K562 (cell line): Measurements from ENCODE around the gene RAB31. TPM values are rescaled to one million over a fixed set of nuclear protein-coding genes. Genes with fewer than 3 reads are reported as not detected.

Experiments used
- CBX2 ChIP-seq: fragments of 200-600 bp; sonication (generic); IDR thresholded peaks from one replicate; pipeline ENCODE4 v1.6.1; 2012; ENCODE audit warnings: mild to moderate bottlenecking, low read length, inconsistent platforms; ENCODE audit not compliant: insufficient read depth, poor library complexity, severe bottlenecking
- CBX3 ChIP-seq, 2 experiments: IDR thresholded peaks; 1 replicate in 1 of 2; 2 replicates in 1 of 2; pipeline ENCODE4 v1.6.1; 2012; ENCODE audit warnings: inconsistent platforms in 2 of 2, low read length in 2 of 2, borderline replicate concordance in 1 of 2, control low read depth in 1 of 2
- CCNT2 ChIP-seq: IDR thresholded peaks from 2 replicates; pipeline ENCODE4 v1.6.1; 2011; ENCODE audit warnings: borderline replicate concordance, low read depth, mild to moderate bottlenecking, moderate library complexity, mixed read lengths, low read length; ENCODE audit not compliant: insufficient read length; ENCODE audit errors: extremely low read depth
- CHD4 ChIP-seq: fragments of 200-600 bp; sonication (generic); IDR thresholded peaks from 3 replicates; pipeline ENCODE4 v1.6.1; 2012; ENCODE audit warnings: low read depth, mild to moderate bottlenecking, mixed read lengths, low read length, inconsistent platforms; ENCODE audit not compliant: insufficient read depth, insufficient replicate concordance, poor library complexity, severe bottlenecking
- DMBX1 ChIP-seq: fragments of 250-450 bp; sonication (Bioruptor Pico); IDR thresholded peaks from 2 replicates; pipeline ENCODE4 v1.8.0; 2022; ENCODE audit warnings: inconsistent platforms, mild to moderate bottlenecking, moderate library complexity, borderline replicate concordance
- EHMT2 ChIP-seq: fragments of 450-650 bp; IDR thresholded peaks from 2 replicates; pipeline ENCODE4 v1.6.1; 2018; ENCODE audit warnings: antibody characterized with exemption
- FOS ChIP-seq: IDR thresholded peaks from 3 replicates; pipeline ENCODE4 v1.6.1; 2011; ENCODE audit not compliant: insufficient read length; ENCODE audit errors: extremely low read depth
- MYC ChIP-seq, 2 experiments: fragments of 250-450 bp in 1 of 2; sonication (Bioruptor Pico) in 1 of 2; IDR thresholded peaks; 2 replicates each; pipeline versions ENCODE4 v1.5.1 to v1.6.1; 2012 to 2021; ENCODE audit warnings: low read depth in 2 of 2, borderline replicate concordance in 1 of 2, improper control_type of control experiment in 1 of 2, low read length in 1 of 2, mild to moderate bottlenecking in 1 of 2, moderate library complexity in 1 of 2
- POLR3G ChIP-seq: IDR thresholded peaks from 2 replicates; pipeline ENCODE4 v1.6.1; 2011; ENCODE audit not compliant: insufficient read length, insufficient replicate concordance; ENCODE audit errors: extremely low read depth
- RAD51 ChIP-seq: fragments of 450-650 bp; IDR thresholded peaks from 2 replicates; pipeline ENCODE4 v1.7.1; 2016; ENCODE audit warnings: low read depth, mild to moderate bottlenecking, borderline replicate concordance
- RBM39 ChIP-seq: fragments of 200-400 bp; formaldehyde crosslinking; optimal IDR thresholded peaks from 2 replicates; pipeline ENCODE3; 2018; ENCODE audit warnings: low read depth, low read length
- SIRT6 ChIP-seq: IDR thresholded peaks from one replicate; pipeline ENCODE4 v1.6.1; 2012; ENCODE audit warnings: low read depth, mild to moderate bottlenecking, control low read depth, inconsistent platforms, low read length, moderate library complexity
- SRSF1 ChIP-seq: fragments of 200-400 bp; formaldehyde crosslinking; IDR thresholded peaks from 2 replicates; pipeline ENCODE4 v1.6.1; 2017; ENCODE audit warnings: mild to moderate bottlenecking, low read depth, low read length, moderate library complexity
- ZNF12 ChIP-seq: sonication (generic); formaldehyde crosslinking; IDR thresholded peaks from 2 replicates; pipeline ENCODE4 v1.4.0; 2020; ENCODE audit warnings: mild to moderate bottlenecking, missing genetic modification reagents
- ZNF239 ChIP-seq: fragments of 250-450 bp; sonication (Bioruptor Pico); IDR thresholded peaks from 2 replicates; pipeline ENCODE4 v1.4.0; 2020; ENCODE audit warnings: mild to moderate bottlenecking
- ZNF274 ChIP-seq: IDR thresholded peaks from 2 replicates; pipeline ENCODE4 v1.6.1; 2011; ENCODE audit warnings: low read depth, mild to moderate bottlenecking, low read length, moderate library complexity, borderline replicate concordance
- ZNF41 ChIP-seq: fragments of 250-450 bp; sonication (Bioruptor Pico); conservative IDR thresholded peaks from 2 replicates; pipeline ENCODE4 v1.4.0; 2020; ENCODE audit warnings: mild to moderate bottlenecking
- ZNF444 ChIP-seq: fragments of 250-450 bp; sonication (Bioruptor Pico); IDR thresholded peaks from 2 replicates; pipeline ENCODE4 v1.4.0; 2020; ENCODE audit warnings: mild to moderate bottlenecking, moderate library complexity
- ZNF766 ChIP-seq: fragments of 200-800 bp; sonication (Bioruptor generic); conservative IDR thresholded peaks from 2 replicates; pipeline ENCODE4 v1.6.1; 2016; ENCODE audit warnings: missing genetic modification characterization, missing compliant biosample characterization
- polyA plus RNA-seq, 8 experiments: library from polyadenylated mRNA; depleted of rRNA in 4 of 8; stranded (reverse) in 5 of 8; unstranded in 3 of 8; fragments of >200 nt; fragmentation: Nextera tagmentation in 2 of 8; fragmentation: Illumina TruSeq in 1 of 8; extraction: Ambion mirVana in 2 of 8; extraction: Trizol in 1 of 8; gene quantifications; 2 replicates each; pipeline versions ENCODE4 v1.2.1 to v1.2.3, GENCODE V29; 2011 to 2014; ENCODE audit warnings: inconsistent platforms in 1 of 8, missing spikeins in 1 of 8
- total RNA-seq, 7 experiments: library from RNA; depleted of rRNA in 6 of 7; stranded (reverse); fragments of >200 nt in 6 of 7; fragmentation: Illumina TruSeq in 2 of 7; extraction: Trizol in 2 of 7; gene quantifications; 2 replicates each; pipeline versions ENCODE4 v1.2.1 to v1.2.3, GENCODE V29; 2011 to 2021; ENCODE audit warnings: low replicate concordance in 1 of 7
- TF ChIP-seq, protein P1 (sequence below): sonication (generic); formaldehyde crosslinking; IDR thresholded peaks from 2 replicates; pipeline ENCODE4 v1.8.0; 2022; ENCODE audit warnings: mild to moderate bottlenecking, missing genetic modification reagents
- TF ChIP-seq, protein P2 (sequence below): sonication (generic); formaldehyde crosslinking; IDR thresholded peaks from 2 replicates; pipeline ENCODE4 v1.8.1; 2023; ENCODE audit warnings: mild to moderate bottlenecking, missing genetic modification reagents
- TF ChIP-seq, protein P3 (sequence below): sonication (generic); formaldehyde crosslinking; IDR thresholded peaks from 2 replicates; pipeline ENCODE4 v1.8.0; 2022; ENCODE audit warnings: mild to moderate bottlenecking, missing genetic modification reagents

The RAB31 gene
- total and polyA plus RNA-seq, 9 of the 15 experiments (the other 6 are each of a cell fraction or from before 2014, with no cell fraction given) = 20.7 to 70.4 (median 41.3) TPM

DNA sequence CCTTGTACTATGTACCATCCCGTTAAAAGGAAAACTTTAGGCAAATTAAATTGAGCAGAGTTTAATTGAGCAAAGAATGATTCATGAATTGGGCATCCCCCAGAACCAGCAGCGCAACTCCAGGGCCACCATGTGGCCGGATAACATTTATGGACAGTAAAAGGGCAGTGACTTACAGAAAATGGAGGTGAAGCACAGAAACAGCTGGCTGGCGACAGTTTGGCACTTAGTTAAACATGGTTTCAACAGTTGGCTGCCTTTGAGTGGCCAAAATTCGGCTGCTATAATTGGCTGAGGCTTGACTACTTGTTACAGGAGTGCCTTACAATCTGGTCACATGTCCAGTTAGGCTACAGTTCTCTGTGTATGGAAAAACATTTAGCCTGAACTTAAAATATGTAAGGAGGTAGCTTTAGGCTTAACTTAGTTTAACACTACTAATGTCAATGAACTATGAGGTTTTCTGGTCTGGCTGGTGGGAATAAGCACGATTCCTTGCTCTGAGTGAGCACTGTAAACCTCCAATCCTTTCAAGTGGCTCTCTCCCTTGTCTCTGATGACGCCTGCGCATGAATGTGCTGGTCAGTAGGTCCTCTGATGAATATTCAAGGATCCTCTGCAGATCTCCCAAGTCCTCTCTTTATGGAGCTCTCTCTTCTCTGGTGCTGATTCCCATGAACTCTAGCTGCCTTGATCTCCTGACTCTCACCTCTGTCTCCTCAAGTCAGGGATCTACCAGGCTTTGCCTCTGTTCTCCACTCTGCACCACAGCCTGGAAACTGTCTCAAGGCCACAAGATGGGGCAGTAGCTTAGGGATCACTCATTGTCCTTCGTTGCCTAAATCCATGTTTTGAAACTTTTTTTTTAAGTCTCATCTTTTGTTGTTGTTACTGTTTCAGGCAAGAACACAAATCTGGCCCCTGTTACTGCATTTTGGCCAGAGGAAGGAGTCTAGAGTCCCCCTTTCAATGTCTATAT lies 24.4 kb upstream of the RAB31 start (continued):
- TF ChIP-seq, protein P1, sequence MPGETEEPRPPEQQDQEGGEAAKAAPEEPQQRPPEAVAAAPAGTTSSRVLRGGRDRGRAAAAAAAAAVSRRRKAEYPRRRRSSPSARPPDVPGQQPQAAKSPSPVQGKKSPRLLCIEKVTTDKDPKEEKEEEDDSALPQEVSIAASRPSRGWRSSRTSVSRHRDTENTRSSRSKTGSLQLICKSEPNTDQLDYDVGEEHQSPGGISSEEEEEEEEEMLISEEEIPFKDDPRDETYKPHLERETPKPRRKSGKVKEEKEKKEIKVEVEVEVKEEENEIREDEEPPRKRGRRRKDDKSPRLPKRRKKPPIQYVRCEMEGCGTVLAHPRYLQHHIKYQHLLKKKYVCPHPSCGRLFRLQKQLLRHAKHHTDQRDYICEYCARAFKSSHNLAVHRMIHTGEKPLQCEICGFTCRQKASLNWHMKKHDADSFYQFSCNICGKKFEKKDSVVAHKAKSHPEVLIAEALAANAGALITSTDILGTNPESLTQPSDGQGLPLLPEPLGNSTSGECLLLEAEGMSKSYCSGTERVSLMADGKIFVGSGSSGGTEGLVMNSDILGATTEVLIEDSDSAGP (CRISPR knock-in tag) = 0 out of 2 replicates have a peak, but pooled peaks have one; percentile 53
- peak; percentile 76; the same call in 1 of the 2 replicates for TF ChIP-seq EHMT2
- no peak for TF ChIP-seq CBX2
- no peak for TF ChIP-seq SRSF1
- no peak for TF ChIP-seq ZNF444
- no peak for TF ChIP-seq POLR3G
- no peak; the same call in 1 of the 2 replicates for TF ChIP-seq MYC (IDR thresholded peaks at IDR 0.05; ENCODE audit: low read depth, low read length)
- peak; percentile 35; the same call in 1 of the 2 replicates for TF ChIP-seq MYC (CRISPR knock-in tag; IDR thresholded peaks at IDR 0.05; ENCODE audit: borderline replicate concordance, low read depth)
- TF ChIP-seq ZNF239 (CRISPR knock-in tag) = peak; percentile 35; the same call in 1 of the 2 replicates
- no peak for TF ChIP-seq ZNF274
- no peak for TF ChIP-seq FOS
- TF ChIP-seq ZNF766 (CRISPR knock-in tag) = peak; percentile 72; the same call in 1 of the 2 replicates
- no peak for TF ChIP-seq CHD4
- TF ChIP-seq ZNF12 (CRISPR knock-in tag) = no peak
- no peak for TF ChIP-seq RBM39
- TF ChIP-seq, protein P2, sequence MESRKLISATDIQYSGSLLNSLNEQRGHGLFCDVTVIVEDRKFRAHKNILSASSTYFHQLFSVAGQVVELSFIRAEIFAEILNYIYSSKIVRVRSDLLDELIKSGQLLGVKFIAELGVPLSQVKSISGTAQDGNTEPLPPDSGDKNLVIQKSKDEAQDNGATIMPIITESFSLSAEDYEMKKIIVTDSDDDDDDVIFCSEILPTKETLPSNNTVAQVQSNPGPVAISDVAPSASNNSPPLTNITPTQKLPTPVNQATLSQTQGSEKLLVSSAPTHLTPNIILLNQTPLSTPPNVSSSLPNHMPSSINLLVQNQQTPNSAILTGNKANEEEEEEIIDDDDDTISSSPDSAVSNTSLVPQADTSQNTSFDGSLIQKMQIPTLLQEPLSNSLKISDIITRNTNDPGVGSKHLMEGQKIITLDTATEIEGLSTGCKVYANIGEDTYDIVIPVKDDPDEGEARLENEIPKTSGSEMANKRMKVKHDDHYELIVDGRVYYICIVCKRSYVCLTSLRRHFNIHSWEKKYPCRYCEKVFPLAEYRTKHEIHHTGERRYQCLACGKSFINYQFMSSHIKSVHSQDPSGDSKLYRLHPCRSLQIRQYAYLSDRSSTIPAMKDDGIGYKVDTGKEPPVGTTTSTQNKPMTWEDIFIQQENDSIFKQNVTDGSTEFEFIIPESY (CRISPR knock-in tag) = no peak
- no peak for TF ChIP-seq ZNF41 (CRISPR knock-in tag)
- TF ChIP-seq, protein P3, sequence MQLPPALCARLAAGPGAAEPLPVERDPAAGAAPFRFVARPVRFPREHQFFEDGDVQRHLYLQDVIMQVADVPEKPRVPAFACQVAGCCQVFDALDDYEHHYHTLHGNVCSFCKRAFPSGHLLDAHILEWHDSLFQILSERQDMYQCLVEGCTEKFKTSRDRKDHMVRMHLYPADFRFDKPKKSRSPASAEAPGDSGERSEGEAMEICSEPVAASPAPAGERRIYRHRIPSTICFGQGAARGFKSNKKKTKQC = no peak
- TF ChIP-seq SIRT6 = no peak
- peak; percentile 48 for TF ChIP-seq RAD51
- 0 out of 2 replicates have a peak, but pooled peaks have one; percentile 57 for TF ChIP-seq DMBX1
- peak in 1 of 2 experiments; percentile 57; a peak in 1 of 3 replicates for TF ChIP-seq CBX3 (IDR thresholded peaks at IDR 0.05; ENCODE audit: borderline replicate concordance in 1 of 2, low read length in 2 of 2)
- no peak for TF ChIP-seq CCNT2
